Measurements from ENCODE around the gene MYO15A.

The MYO15A gene

DNA sequence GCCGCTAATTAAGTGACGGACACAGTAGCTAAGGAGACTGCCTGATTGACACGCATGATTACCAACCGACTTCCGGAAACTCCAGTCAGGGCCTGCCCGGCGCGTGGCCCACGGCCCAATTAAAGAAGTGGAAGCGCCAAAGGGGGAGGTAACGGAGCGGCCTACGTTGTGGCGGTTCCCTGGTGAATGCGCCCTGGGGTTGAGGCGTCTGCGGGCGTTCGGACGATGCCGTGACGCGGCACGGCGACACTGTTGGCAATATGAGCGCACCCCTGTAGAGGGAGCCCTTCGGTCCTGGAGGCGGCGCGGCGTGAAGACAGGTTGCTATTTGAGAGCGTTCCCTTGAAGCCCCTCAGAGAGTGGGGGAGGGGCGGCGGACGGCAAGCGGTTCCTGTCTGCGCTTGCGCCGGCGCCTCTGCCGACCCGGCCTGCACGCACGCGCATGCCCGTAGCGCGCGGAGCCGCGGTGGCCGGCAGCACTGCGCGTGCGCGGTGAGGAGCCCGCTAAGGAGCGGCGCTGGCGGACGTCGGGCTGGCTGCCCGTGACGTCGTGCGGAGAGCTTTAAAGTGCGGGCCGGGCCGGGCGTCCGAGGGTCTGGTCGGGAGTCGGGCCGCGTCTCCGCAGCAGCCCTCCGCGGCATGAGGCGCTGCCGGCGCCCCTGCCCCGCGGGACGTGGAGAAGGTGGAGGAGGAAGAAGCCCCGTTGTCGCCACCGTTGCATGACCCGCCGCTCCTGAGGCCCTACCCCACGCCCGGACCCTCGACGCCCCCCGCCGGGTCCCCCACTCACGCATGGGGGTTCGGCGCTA is 75.0 kb downstream of the MYO15A start, which contains the start of gene ALKBH5:
TSS of gene ALKBH5 (plus strand) at position 495 of the 809 bp plus-strand sequence. CDS start 416 bp downstream, outside the sequence.
- peak; percentile 93 to 97 (median 94) for DNase-seq (ENCODE audit: low read depth in 3 of 3)

DNA sequence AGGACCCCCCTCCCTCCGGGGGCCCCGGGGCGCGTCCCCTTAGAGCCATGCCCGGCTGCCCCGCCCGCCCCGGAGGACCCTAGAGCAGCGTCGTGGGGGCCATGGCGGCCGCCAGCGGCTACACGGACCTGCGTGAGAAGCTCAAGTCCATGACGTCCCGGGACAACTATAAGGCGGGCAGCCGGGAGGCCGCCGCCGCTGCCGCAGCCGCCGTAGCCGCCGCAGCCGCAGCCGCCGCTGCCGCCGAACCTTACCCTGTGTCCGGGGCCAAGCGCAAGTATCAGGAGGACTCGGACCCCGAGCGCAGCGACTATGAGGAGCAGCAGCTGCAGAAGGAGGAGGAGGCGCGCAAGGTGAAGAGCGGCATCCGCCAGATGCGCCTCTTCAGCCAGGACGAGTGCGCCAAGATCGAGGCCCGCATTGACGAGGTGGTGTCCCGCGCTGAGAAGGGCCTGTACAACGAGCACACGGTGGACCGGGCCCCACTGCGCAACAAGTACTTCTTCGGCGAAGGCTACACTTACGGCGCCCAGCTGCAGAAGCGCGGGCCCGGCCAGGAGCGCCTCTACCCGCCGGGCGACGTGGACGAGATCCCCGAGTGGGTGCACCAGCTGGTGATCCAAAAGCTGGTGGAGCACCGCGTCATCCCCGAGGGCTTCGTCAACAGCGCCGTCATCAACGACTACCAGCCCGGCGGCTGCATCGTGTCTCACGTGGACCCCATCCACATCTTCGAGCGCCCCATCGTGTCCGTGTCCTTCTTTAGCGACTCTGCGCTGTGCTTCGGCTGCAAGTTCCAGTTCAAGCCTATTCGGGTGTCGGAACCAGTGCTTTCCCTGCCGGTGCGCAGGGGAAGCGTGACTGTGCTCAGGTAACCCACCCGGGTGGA is 75.8 kb downstream of the MYO15A start:
- DNase-seq (ENCODE audit: low read depth in 3 of 3) = peak; percentile 38 to 60 (median 59)

DNA sequence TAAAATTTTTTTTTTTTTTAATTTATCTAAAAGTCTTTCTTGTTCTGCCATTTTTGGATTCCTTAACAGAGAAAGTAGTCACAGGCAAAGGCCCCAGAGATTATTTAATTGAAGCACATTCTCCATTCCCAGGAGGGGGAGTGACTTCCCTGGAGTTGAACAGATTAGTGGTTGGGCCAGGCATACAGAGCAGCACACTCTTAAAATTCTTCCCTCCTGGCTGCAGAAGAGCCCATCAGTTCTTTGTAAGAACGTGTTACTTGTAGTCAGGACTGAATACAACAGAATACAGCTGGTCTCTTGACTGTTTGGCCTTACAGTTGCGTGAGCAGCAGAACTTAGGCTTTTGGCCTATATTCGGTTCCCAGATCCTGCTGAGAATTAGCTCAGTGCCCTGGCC is 76.8 kb downstream of the MYO15A start:
- DNase-seq (ENCODE audit: low read depth in 3 of 3) = no peak

DNA sequence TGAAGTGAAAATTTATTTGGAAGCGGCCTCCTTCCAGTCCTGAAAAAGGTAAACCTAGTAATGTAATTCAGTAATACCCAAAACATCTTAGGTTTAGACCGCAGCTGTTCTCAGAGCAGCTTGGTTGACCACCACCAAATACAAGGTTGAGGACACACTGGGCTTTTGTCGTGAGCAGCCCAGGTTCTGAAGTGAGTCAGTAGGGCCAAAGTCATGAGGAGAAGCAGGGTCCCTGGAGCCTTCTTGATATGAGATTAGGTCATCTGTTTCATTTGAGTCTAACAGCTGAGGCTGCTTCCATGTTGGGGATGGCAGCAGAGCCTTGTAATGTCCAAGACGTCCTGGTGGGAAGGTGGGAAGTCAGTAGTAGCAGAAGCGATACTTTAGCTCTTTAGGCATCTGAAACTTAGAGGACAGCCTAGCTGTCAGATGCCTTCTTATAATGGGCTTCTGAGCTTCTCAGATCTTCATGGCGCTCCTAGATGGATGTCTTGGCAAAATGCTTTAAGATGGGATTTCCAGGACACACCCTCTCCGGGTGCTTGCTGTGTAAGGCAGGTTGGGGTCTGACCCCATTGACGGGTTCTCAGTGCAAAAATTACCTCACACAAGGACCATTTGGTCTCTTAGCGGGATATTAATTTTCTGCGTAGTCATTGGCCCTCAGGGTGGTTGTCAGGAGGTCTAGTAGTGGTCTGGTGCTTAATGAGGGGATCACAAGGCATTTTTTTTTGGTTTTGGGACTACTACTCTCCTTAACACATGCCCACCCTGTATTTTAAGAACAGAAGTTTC is 77.5 kb downstream of the MYO15A start:
- DNase-seq (ENCODE audit: low read depth in 3 of 3) = no peak

DNA sequence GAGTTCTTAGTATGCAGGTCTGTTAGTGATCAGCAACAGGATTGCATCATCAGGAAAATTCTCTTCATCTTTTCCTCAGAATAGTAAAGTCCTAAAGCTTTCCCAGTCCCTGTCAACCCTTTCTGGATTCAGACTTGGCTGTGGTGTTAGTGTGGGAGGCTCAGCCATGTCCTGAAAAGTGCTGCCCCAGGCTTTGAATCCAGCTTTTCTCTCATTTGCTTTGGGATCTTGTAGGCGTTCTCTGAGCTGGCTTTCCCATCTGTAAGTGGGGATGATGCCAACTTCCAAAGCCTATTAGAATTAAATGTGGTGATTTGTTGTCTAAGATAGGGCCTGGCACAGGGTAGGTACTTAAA is 78.0 kb downstream of the MYO15A start:
- DNase-seq (ENCODE audit: low read depth in 3 of 3) = no peak

DNA sequence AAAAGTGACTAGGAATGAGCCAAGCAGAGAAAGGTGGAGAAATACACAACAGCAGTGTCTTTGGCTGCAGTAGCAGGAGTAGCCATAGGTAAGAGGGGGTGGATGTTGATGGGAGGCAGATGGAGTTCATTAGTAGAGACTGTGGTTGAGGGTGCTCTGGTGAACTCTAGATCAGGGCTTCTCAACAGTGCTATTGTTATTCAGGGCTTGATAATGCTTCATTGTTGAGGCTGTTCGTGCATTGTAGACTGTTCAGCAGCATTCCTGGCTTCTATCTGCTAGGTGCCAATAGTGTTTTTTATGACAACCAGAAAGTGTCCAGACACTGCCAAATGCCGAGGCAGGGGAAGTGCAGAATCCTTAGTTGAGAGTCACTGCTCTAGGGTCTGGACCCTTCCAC is 78.7 kb downstream of the MYO15A start:
- no peak for DNase-seq (ENCODE audit: low read depth in 3 of 3)

DNA sequence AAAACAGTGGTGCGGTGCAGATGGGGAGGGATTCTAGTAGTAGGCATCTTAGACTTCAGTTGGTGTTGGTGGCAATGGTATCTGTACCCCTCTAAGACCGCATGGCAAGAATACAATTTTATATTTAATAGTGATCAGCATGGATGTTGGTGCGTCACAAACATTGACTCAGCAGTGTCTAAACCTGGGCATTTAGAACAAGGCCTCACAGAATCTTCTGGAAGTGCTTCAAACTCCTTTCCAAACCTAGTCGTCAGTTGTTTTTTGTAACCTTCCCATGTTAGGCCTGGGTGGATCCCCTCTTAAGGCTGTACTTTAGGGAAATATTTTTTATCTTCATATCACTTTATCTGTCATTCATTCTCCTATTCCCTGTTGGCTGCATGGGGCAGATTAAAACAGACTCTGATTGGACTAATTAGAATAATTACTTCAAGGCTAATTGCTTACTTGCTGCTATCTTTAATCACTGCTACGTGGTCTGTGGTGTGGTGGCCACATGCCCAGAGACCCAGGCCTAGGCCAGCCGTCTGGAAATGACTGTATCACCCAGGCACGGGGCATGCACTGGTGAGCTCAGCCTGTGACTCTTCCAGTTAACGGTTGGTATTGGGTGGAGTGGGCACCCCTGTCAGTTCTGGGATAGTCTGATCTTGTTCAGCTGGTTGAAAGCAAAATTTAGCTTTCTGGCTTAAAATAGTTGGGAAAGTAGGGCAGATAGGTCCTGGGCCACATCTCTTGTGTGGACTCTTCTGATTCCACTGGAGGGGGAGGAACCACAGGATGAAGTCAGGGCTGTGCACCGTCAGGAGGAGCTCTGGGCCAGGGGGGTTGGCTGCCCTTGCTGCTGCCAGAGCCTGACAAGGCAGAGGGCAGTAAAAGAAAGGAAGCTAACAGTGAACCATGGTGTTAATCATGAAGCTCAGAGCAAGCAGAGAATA is 79.5 kb downstream of the MYO15A start:
- DNase-seq (ENCODE audit: low read depth in 3 of 3) = no peak

DNA sequence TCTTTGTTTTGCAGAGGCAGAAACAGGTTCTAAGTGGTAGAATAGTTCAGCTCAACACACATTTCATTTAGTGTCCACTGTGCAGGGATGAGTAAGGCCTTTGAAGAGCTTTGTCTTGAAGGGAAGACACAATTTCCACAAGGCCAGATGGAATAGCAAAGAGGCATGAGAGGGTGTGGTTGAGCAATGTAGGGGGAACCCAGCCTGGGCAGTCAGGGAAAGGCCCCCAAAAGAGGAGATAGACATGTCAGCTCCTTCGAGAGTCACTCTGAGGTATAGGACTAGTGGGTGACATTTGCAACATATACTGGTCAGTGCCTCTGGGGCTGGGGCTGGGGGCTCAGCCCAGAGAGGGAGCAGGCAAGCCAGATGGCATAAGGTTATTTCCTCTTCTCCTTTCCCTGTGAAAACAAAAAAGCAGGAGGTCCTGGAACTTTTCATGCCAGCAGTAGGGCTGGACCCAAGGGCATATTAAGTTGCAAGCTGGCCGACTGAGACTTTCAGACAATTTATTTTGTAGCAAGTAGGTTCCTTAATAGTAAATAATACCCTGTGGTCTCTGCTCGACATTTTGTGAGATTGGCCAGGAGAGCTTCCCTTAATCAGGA is 82.2 kb downstream of the MYO15A start:
- DNase-seq (ENCODE audit: low read depth in 3 of 3) = no peak

DNA sequence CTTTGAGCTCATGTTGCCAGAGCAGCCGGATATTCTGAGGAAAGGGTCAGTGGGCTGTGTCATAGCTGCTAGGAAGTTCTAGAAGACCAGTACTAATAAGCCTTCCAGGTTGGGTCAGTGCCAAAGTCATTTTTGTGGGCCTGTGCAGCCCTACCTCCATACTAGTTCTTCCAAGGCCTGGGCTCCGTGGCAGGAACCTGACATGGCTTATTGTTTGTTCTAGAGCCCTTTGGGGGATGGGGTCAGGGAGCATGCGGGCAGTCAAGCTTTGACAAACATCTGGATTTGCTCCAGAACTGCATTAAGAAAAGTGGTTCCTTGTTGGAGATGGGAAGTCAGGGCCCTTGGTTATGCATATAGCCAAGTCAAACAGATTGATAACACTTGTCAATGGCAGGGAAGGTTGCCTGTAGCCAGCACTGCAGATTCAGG is 82.7 kb downstream of the MYO15A start:
- no peak for DNase-seq (ENCODE audit: low read depth in 3 of 3)

DNA sequence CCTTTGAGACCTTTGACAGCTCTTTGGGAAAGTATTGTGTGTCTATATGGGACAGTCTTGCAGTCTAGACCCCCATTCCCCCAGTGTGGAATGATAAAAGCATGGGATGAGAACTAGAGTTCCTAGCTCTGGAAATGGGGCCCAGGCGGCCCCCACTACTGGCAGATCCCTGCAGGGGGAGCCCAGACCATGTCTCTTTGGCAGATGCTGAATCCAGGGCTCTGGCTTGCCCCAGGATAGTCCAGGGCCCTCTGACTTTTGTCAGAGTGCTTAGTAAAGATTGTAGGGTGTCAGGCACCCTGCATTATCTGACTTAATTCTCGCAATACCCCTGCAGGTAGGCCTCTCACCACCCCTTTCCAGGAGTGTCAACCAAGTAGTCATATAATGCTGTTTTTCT is 83.4 kb downstream of the MYO15A start:
- no peak for DNase-seq (ENCODE audit: low read depth in 3 of 3)

DNA sequence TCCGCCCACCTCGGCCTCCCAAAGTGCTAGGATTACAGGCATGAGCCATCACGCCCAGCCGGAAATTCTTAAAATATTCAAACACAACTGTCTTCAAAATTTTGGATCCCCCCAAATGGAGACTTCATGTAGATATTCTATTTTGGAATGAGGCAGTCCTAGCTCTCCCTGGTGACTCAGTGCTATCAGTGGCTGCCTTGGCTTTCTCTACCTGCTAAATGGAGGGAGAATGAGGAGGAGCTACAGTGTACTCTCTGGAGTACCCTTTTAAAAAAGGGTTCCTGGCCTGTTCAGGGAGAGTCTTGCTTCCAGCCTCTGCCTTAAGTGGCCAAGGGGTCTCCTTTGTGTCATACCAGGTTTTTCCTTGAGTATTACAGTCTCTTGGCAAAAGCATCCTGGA is 85.8 kb downstream of the MYO15A start:
- DNase-seq (ENCODE audit: low read depth in 3 of 3) = no peak

DNA sequence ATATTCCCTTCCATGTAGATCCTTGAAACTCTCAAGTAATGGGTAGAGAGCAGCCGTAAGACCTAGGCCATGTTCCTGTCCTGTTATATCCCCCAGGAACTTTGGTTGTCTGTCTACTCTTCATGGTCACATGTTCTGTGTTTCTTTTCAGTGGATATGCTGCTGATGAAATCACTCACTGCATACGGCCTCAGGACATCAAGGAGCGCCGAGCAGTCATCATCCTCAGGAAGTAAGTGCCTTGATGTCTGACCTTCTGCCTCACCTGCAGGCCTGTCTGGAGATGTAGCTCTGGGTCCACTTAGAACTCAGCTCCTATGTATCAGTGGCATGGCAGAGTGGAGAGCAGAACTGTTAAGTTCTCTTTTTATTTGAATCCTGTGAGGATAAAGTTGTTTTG is 86.2 kb downstream of the MYO15A start:
- no peak for DNase-seq (ENCODE audit: low read depth in 3 of 3)

DNA sequence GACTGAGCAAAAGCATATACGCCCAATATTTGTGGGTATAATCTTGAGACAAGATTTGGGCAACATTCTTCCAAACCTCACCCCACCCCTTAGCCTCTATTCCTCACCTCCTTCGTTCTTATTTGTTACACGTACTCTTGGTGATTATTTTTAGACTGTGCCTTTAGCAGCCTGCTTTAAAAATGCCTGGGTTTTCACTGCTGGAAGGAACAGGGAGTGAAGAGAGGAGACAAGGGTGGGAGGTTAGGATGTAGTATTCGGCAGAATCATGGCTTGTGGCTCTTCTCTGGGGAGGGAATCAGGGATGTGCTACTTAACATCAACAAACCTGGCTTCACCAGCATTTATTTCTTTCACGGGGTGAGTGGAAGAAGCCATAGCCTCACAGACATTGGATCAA is 86.7 kb downstream of the MYO15A start:
- DNase-seq (ENCODE audit: low read depth in 3 of 3) = no peak

DNA sequence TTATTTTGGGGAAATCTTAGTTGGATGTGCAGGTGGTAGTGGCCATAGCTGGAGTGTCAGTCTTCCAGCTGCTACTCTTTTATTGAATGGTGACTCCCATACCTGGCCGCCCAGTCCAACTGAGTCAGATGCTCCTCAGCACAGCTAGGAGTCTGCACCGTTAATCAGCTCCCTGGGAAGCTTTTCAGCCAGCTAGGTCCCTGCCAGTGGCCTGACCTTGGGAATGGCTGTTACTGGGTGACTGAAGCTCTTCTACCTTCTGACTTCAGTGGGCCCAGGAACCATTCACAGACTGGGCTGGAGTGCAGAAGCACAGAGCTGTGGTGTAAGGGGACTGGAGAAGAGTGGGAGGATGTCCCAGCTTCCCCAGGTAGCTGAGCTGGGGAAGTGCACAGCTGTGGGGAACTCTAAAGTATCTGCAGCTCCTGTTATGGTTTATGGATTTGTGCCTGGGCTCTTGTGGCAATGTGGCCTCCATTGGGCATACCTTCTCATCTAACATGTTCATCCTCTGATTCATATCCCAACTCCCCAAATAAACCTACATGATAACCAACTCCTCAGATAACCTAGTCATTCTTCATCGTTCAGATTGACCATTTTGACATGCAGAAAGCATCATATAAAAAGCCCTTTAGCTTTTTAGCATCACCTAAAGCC is 89.1 kb downstream of the MYO15A start:
- no peak for DNase-seq (ENCODE audit: low read depth in 3 of 3)

DNA sequence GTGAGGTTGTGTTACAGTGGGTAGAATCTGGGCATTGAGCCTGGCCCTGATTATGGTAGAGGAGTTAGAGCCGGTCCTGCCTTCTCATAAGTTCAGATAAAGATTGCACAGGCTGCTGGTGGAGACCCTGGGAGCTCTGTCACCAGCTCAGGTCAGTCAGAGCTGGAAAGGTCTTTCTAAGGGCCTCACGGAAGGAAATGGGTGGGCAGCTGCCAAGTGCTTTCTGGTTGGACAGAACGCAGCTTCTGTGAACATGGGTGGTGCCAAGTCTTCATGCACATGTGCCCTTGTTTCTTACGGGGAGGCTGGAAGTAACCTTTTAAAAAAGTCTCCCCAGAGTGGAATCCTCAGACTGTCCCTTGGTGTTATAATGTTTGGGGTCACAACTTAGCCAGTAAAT is 90.0 kb downstream of the MYO15A start:
- no peak for DNase-seq (ENCODE audit: low read depth in 3 of 3)

DNA sequence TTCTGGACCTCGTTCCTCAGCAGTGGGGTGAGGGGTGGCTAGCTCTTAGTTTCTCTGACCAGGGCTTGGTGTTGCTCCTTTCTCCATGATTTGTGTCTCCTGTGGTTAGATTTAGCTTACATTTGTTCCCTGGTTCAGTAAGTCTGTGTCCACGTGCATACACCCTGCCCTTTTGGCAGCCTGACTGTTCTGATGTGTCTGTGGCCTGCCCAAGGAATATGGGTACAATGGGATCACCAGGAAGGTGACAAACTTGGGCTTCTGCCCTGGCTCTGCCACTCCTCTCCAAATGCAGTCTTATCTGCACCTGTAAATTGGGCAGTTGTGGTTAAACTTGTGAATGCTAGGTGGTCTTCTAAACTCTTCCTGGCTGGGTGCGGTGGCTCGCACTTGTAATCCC is 92.6 kb downstream of the MYO15A start:
- no peak for DNase-seq (ENCODE audit: low read depth in 3 of 3)

DNA sequence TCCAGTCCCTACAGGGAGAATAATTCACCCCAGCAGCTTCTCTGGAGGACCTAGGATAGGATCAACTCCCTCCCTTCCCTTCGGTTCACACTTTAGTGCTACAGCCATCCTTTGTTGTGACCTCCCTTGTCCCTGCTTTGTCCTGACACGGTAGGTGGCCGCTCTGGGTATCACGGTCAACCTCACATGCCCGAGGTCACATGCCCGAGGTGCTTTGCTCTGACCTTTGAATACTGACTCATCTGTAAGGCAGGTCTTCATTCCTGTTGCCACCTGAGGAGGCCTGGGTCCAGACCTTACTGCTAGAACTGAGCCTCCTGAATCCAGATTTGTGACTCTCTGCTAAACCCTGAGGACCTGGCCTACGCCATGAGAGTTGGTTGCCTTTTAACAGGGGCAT is 94.8 kb downstream of the MYO15A start:
- DNase-seq (ENCODE audit: low read depth in 3 of 3) = no peak

DNA sequence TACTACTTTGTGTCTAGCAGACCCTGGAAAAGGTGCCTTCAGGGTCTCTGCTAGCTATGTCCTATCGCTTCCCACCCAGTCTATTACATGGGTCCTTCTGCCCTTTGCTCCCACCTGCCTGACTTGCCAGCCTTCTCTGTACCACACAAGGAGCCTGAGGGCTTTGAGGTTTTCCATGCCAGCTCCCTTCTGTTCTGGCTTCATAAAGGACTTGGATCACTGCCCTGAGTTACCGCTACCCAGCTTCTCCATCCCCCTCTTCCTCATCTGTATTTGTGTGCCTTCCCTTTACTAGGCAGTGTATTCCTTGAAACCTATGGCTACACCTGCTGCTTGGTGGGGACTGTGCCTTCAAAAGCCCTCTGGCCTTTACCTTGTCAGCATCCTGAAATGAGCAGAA is 97.3 kb downstream of the MYO15A start:
- DNase-seq (ENCODE audit: low read depth in 3 of 3) = no peak

DNA sequence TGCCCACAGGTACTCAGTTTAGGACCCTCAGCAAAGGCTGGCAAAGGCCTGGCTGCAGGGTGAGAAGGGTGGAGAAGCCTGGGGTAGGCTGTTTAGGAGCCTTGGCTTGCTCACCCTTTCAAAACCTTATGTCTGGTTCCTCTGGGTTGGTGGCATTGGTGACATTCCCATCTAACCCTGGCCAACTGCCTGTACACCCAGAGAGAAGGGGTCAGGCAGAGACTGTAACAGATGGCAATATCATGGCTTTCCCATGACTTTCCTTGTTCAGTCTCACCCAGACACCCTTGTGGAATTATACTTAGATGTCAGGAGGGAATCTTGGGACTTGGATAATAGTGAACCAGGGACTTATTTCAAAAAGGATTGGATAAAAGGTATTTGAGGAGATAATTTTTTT is 98.4 kb downstream of the MYO15A start:
- DNase-seq (ENCODE audit: low read depth in 3 of 3) = no peak

DNA sequence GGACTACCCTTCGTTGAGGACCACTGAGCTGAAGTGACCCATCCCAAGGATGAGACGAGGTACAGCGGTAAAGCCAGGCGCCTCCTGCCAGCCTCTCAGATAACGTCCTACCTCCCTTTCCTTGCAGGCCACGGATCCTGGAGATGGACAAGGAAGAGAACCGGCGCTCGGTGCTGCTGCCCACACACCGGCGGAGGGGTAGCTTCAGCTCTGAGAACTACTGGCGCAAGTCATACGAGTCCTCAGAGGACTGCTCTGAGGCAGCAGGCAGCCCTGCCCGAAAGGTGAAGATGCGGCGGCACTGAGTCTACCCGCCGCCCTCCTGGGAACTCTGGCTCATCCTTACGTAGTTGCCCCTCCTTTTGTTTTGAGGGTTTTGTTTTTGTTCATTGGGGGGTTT is 99.5 kb downstream of the MYO15A start:
- no peak for DNase-seq (ENCODE audit: low read depth in 3 of 3)

Data from stimulated activated CD4-positive, alpha-beta T cell treated with anti-CD3 and anti-CD28 coated beads, TNF-alpha, amount 100 ng/mL, for 4 hours (primary cell).